Measurements from ENCODE around the gene TIMM13.

- TF ChIP-seq CTCF (IDR thresholded peaks at IDR 0.05; ENCODE audit: poor library complexity) (no peak), EZH2 (IDR thresholded peaks at IDR 0.05; ENCODE audit: borderline replicate concordance) (no peak)
These were observed 50.4 kb downstream of the TIMM13 start for GRCh38 chr19:2376784-2377519.

Measured in hepatocyte (in vitro differentiated cells).